HUES6 (cell line): ENCODE measurements around the gene IGF2BP2.

Source experiments
- H3K27ac ChIP-seq: 2 replicates; pipeline ENCODE4 v1.7.0; 2013; ENCODE audit warnings: low read depth, mild to moderate bottlenecking, low read length, inconsistent platforms
- H3K27me3 ChIP-seq: 2 replicates; pipeline ENCODE4 v1.6.1; 2013; ENCODE audit warnings: low read length; ENCODE audit not compliant: control insufficient read depth, insufficient read depth
- H3K36me3 ChIP-seq: 2 replicates; pipeline ENCODE4 v1.6.1; 2013; ENCODE audit warnings: low read length; ENCODE audit not compliant: control insufficient read depth, insufficient read depth
- H3K4me1 ChIP-seq: 2 replicates; pipeline ENCODE4 v1.6.1; 2013; ENCODE audit warnings: low read length; ENCODE audit not compliant: control insufficient read depth, insufficient read depth
- H3K4me3 ChIP-seq: 2 replicates; pipeline ENCODE4 v1.5.1; 2013; ENCODE audit warnings: low read depth, low read length
- H3K9ac ChIP-seq: one replicate; pipeline ENCODE4 v1.6.1; 2013; ENCODE audit warnings: mild to moderate bottlenecking, low read length
- H3K9me3 ChIP-seq: 2 replicates; pipeline ENCODE4 v1.6.1; 2013; ENCODE audit warnings: low read depth, low read length; ENCODE audit not compliant: control insufficient read depth, insufficient read depth

Gene IGF2BP2

DNA sequence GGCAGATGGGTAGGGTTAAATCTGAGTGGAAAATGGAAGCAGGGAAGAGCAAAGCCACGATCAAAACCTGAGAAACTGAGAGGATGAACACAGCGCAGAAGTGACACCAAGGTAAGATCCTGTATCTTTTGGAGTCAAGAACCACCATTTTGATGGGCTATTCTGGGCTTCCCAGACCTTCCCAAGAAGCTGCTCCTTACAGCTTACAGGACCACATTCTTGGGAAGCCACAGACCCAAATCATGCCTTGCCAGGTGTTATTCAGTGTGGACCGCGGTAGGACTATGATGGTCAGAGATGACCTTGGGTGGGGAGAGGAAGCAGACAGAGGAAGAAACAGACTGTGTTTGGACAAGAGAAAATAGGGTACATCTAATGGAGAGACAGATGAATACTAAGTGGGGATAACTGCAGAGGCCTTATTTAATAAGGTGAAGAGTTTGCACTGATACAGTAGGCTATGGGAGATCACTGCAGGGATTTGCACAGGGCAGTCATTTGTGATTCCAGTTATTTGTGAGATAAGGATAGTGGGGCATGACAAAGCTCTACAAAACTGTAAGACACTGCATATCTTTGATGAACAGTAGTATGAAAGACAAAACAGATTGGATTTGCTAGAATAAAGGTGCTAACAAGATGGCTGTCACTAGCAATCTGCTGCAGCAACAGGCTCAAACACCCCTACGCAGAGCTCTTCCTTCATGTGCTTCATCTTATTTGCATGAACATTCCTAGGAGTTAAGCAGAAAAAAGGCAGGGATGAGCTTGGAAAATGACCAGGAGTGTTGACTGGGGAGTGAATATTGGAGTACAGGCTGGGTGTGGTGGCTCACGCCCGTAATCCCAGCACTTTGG is 105.9 kb downstream of the IGF2BP2 start:
- Histone ChIP-seq H3K4me3 (no peak overlapping the region), H3K4me1 (peaks cover 48% of the 10 kb centered on the region), H3K27me3 (no peaks in the 10 kb centered on the region)

DNA sequence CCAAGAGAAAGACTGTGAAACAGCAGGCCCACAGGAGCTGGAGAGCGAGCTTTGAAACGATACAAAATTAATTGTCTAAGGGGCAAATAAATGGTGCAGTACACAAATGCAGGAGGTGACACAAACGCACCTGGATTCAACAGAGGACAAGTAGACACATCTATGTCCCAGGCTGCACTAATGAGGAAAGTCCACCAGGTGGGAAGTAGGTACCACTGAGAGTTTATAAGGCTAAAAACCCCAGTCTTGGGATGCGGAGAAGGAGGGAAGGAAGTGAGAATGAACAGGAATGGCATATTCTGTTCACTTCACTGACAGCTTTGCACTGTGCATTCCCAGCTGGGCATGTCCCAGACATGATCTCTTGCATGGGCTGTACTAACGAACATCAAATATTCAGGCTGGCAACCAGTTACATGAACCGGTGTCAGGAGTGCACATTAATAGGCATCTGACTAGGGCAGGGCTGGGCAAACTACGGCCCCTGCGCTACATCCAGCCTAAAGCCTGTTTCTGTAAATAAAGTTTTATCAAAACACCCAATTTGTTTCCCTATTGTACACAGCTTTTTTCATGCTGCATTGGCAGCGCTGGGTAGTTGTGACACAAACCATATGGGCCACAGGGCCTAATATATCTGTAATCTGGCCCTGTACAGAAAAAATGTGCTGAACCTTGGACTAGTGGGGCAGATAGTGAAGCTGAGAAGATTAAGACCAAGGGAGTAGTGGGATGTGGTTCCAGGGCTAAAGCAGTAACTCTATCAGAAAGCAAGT is 107.0 kb downstream of the IGF2BP2 start:
- H3K27ac ChIP-seq, result no peak overlapping the region
- H3K9ac ChIP-seq, result no peak overlapping the region

More for the DNA sequence above, 105.9 kb downstream of the IGF2BP2 start:
- H3K27ac ChIP-seq, result no peak overlapping the region
- H3K9me3 ChIP-seq, result no peaks in the 10 kb centered on the region
- H3K9ac ChIP-seq, result no peak overlapping the region
- H3K36me3 ChIP-seq, result 0 out of 2 replicates have a peak, but pooled peaks cover 4% of the 10 kb centered on the region

GRCh38 chr3:185717121-185717520 is 107.7 kb downstream of the IGF2BP2 start:
- Histone ChIP-seq H3K4me3 (no peak overlapping the region), H3K27ac (peak overlapping the region; percentile 54; the same call in 1 of the 2 replicates)

More for the DNA sequence above, 107.0 kb downstream of the IGF2BP2 start:
- Histone ChIP-seq H3K36me3 (0 out of 2 replicates have a peak, but pooled peaks cover 4% of the 10 kb centered on the region), H3K4me3 (no peak overlapping the region), H3K27me3 (no peaks in the 10 kb centered on the region), H3K4me1 (peaks cover 50% of the 10 kb centered on the region), H3K9me3 (no peaks in the 10 kb centered on the region)

DNA sequence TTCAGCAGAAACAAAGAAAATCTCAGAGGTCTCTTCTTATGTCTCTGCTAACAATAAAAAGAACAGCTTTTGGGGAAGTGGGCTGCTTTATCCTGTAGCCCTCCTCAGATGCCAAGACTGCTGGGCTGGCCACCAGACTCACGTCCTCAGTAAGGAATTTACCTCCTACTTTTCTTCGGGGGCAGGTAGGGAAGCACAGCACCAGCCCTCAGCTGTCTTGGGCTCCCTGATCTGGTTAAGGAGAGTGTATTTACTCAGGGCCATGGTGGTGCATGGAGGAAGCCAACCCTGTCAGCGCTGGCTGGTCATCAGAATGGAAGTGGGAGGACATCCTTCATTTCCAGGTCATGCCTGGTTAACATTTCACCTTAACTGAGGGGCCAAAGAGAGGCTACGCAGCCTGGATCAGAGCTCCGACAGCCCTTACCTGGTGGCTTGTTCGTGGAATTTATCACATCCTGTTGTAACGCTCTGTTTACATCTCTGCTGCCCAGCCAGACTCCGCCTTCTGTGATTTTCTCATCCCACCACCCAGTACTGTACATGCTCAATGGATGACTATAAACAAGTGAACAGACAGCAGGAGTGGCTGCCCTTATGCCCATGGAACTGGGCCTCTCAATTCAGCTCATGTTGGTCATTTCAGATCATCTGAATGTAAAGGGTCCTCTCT is 108.3 kb downstream of the IGF2BP2 start:
- Histone ChIP-seq H3K4me1 (peaks cover 63% of the 10 kb centered on the region), H3K27me3 (no peaks in the 10 kb centered on the region), H3K36me3 (0 out of 2 replicates have a peak, but pooled peaks cover 4% of the 10 kb centered on the region), H3K9ac (no peak overlapping the region), H3K4me3 (no peak overlapping the region), H3K9me3 (no peaks in the 10 kb centered on the region), H3K27ac (peak overlapping the region; percentile 54; the same call in 1 of the 2 replicates)

More at GRCh38 chr3:185717121-185717520, 107.7 kb downstream of the IGF2BP2 start:
- Histone ChIP-seq H3K9ac (no peak overlapping the region), H3K4me1 (peaks cover 57% of the 10 kb centered on the region), H3K36me3 (0 out of 2 replicates have a peak, but pooled peaks cover 4% of the 10 kb centered on the region), H3K9me3 (no peaks in the 10 kb centered on the region), H3K27me3 (no peaks in the 10 kb centered on the region)

GRCh38 chr3:185715091-185715490 is 109.8 kb downstream of the IGF2BP2 start:
- H3K36me3 ChIP-seq, result 0 out of 2 replicates have a peak, but pooled peaks cover 4% of the 10 kb centered on the region
- H3K4me3 ChIP-seq, result no peak overlapping the region
- H3K9me3 ChIP-seq, result no peaks in the 10 kb centered on the region
- no peak overlapping the region for H3K27ac ChIP-seq
- H3K4me1 ChIP-seq, result peaks cover 61% of the 10 kb centered on the region
- no peaks in the 10 kb centered on the region for H3K27me3 ChIP-seq
- H3K9ac ChIP-seq, result no peak overlapping the region

DNA sequence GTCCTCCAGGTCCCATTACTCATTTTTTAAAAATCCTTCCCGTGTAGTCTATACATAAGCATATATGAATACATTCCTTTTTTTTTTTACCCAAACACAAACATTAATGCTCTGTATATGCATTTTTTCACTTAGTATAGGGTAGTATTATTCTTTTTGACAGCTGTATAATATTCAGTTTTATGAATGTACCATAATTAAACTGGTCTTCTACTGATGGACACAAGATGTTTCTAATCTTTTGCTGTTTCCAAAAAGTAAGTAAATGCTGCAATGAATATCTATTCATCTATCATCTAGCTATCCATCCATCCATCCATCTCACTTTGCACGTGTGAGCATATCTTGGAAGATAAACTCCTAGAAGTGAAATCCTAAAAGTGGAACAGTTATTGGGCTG is 110.8 kb downstream of the IGF2BP2 start:
- Histone ChIP-seq H3K27me3 (no peaks in the 10 kb centered on the region), H3K9ac (no peak overlapping the region), H3K4me3 (no peak overlapping the region), H3K4me1 (peaks cover 65% of the 10 kb centered on the region), H3K9me3 (no peaks in the 10 kb centered on the region), H3K27ac (no peak overlapping the region), H3K36me3 (0 out of 2 replicates have a peak, but pooled peaks cover 4% of the 10 kb centered on the region)

DNA sequence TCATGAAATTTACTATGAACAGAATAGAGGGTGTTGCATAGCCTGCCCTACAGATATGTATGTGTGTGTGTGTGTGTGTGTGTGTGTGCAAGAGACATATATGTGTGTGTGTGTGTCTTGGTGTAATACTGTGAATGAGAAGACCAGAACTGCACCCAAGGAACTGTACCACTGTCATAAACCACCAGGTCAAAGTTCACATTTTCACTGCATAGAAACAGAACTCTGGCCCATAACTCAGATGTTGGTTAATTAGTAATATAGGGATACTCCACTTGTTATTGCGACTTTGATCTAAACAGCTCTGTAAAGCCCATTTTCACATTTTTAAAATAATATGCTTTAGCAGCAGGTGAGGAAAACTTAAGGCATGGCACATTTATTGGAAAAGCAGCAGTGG is 111.8 kb downstream of the IGF2BP2 start:
- Histone ChIP-seq H3K9me3 (no peaks in the 10 kb centered on the region), H3K27ac (no peak overlapping the region), H3K4me1 (peaks cover 68% of the 10 kb centered on the region), H3K27me3 (no peaks in the 10 kb centered on the region), H3K4me3 (no peak overlapping the region), H3K9ac (no peak overlapping the region), H3K36me3 (0 out of 2 replicates have a peak, but pooled peaks cover 4% of the 10 kb centered on the region)

GRCh38 chr3:185712337-185712736 is 112.5 kb downstream of the IGF2BP2 start:
- peaks cover 62% of the 10 kb centered on the region for H3K4me1 ChIP-seq
- no peak overlapping the region for H3K9ac ChIP-seq
- H3K4me3 ChIP-seq, result no peak overlapping the region
- H3K36me3 ChIP-seq, result 0 out of 2 replicates have a peak, but pooled peaks cover 4% of the 10 kb centered on the region
- H3K27ac ChIP-seq, result no peak overlapping the region
- H3K27me3 ChIP-seq, result no peaks in the 10 kb centered on the region
- H3K9me3 ChIP-seq, result no peaks in the 10 kb centered on the region

DNA sequence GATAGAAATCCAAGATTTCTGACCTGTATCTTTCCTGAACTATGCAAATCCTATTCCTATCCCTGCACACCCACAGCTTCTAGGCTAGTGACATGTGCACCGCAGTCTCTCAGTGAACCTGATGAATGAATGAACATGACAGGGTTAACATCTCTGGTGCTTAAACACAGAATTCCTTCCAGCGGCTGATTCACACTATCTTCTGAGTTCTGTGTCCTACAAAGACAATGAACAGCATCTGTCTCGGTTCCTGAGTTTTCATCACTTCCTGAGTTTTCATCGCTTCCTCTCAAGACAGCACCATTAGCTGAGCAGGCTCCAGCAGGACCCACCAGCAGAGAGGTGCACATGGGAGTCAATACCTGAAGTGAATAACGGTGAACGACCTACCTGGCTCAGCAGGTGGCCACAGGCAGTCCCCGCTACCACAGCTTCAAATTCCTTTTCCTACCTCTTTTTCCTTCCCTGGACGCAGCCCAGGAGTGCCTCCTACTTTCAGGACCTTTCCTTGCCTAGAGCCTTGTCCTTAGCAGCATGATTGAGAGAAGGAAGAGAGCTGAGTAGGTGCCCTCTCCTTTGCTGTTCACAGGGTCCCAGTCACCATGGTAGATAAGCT is 113.5 kb downstream of the IGF2BP2 start:
- Histone ChIP-seq H3K4me3 (no peak overlapping the region), H3K36me3 (0 out of 2 replicates have a peak, but pooled peaks cover under 1% of the 10 kb centered on the region), H3K4me1 (peaks cover 52% of the 10 kb centered on the region), H3K9ac (no peak overlapping the region), H3K27me3 (no peaks in the 10 kb centered on the region), H3K9me3 (no peaks in the 10 kb centered on the region), H3K27ac (no peak overlapping the region)

- Histone ChIP-seq H3K27me3 (no peaks in the 10 kb centered on the region), H3K9ac (no peak overlapping the region), H3K4me1 (peaks cover 43% of the 10 kb centered on the region), H3K4me3 (no peak overlapping the region), H3K36me3 (no peaks in the 10 kb centered on the region), H3K9me3 (no peaks in the 10 kb centered on the region; the same call in 1 of the 2 replicates), H3K27ac (no peak overlapping the region)
Measured at GRCh38 chr3:185709251-185709955, 115.4 kb downstream of the IGF2BP2 start.
